Measurements from ENCODE around the gene IRF4.

The IRF4 gene

DNA sequence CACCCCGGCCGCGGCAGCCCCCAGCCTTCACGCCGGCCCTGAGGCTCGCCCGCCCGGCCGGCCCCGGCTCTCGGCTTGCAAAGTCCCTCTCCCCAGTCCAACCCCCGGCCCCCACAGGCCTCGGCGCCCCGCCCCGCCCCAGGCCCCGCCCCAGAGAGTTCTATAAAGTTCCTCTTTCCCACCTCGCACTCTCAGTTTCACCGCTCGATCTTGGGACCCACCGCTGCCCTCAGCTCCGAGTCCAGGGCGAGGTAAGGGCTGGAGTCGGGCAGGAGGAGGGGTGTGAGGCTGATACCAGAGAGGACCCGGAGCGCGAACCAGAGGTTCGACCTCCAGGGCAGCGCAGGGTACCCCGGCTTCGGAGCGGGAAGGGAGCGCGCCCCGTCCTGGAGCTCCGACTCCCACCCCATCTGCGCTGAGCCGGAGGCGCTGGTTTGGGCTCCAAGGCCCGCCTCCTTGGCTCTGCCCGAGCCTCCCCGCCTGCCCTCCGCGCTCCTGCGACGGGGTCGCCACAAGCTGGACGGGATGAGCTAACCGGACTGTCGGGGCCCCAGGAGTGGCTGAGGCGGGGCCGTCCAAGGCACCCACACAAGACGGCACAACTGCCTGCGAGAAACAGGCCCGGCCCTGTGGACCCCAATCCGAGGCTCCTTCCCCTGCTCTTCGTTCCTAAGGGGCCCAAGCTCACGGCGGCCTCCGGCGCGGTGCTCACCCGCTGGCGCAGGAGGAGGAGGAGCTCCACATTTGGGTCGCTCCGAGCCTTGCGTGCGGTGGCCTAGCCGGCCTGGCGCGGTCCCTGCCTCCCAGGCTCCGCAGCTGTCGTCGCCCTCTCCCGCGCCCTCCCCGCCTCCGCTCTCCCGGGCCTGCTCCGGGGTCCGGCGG, at the start of gene IRF4:
TSS of gene IRF4 (plus strand) at position 194 of the 882 bp plus-strand sequence. CDS start 1,401 bp downstream, outside the sequence.
- DNase-seq (ENCODE audit: low spot score), result peak; percentile 56

DNA sequence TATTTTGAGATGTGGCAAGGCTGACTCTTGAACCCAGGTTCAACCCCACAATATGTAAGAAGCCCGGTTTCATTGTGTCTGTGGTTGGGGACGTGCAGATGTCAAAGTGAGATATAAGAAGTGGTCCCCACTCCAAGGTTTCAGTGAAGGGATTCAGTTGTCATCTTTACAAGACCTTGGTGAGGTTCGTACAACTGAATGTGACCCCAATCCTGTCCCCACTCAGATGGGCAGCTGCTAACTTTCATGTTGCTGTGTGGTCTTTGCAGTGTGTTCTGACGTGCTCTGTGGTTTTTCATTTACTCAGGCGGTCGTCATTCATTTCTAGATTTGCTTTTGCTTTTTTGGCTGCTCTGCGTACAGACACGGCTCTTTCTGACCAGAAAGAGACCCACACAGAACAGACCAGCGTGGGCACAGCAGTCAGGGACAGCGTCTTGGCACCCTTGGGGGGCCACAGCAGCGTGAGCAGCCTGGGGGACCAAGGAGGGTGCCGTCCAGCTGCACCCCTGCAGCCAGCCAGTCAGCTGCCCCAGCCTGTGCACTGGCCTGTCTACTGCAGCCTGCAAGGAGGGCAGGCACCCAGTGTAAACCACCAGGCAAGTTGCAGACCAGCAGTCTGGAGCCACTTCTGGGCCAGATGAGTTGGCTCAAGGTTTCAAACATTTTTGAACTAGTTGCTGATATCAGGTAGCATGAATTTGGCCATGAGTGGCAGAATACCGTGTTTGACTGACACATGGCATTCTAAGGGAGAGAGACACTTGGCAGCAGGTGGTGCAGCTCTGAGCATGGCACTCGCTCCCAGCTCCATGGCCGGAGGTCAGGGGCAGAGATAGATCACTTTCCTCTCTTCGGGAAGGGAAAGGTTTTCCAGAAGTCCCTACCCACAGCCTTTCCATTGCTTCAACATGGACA, 49.4 kb upstream of the IRF4 start:
- DNase-seq (ENCODE audit: low spot score), result no peak

DNA sequence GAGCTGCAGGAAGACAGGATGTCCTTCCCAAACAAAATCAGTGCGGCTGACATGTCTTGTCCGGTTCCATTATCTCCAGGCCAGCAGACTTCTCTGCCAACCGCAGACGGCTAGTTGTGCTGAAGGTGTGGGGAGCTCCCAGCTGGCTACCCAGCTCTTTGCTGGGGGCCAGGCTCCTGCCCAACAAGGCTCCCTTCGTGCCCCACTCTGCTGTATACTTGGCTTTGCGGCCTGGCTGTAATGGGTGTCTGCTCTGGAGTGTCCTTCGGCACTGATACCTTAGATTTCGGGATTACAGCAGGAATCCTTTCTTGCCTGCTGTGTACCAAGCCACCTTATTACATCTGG, 48.7 kb upstream of the IRF4 start:
- DNase-seq (ENCODE audit: low spot score), result no peak

DNA sequence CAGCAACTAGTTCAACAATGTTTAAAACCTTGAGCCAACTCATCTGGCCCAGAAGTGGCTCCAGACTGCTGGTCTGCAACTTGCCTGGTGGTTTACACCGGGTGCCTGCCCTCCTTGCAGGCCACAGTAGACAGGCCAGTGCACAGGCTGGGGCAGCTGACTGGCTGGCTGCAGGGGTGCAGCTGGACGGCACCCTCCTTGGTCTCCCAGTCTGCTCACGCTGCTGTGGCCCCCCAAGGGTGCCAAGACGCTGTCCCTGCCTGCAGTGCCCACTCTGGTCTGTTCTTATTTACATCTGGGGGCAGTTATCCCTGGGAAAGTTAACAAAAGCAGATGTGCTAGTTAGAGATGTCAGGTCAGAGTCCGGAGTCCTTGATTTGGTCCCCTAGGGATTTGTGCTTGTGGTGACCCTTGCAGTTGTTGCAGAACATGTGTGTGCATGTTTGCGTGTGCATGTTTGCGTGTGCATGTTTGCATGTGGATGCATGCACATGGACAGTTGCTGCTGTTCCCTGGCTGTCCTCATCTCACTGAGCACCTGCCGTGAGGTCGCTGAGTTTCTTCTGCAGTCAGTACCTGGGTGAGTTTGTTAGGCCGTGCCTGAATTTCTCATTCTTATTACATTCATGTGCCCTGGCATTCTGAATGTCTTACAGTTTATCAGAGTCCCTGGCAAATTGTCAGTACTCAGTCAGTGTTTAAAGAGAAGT, 48.2 kb upstream of the IRF4 start:
- no peak for DNase-seq (ENCODE audit: low spot score)

DNA sequence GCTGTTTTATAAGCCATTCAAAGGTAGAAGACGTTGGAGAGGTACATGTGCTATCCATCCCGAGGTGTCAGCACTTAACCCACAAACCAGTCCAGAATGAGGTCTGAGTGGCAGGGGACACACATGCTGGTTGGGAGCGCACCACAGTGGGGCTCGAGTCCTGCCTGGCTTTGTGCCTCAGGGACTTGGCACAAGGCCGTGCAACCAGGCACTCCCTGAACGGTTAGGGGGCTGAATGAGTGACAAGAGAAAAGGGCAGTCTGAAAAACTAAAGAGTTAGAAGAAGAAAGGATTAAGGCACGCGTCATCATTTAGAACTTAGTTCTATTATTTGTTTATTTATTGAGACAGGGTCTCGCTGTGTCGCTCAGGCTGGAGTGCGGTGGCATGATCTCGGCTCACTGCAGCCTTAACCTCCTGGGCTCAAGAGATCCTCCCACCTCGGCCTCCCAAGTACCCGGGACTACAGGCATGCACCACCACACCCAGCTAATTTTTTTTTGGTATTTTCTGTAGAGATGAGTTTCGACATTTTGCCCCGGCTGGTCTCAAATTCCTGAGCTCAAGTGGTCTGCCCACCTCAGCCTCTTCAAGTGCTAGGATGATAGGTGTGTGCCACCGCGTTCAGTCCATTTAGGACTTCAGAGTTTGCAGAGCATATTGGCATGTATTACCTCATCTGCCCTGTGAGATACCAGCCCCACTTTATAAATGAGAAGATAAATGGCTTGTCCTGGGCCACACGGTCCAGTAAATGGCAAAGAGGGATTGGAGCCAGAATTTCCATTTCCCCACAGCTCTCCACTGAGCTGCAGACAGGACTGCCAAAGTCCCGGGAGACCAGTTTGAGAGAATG, 47.4 kb upstream of the IRF4 start:
- DNase-seq (ENCODE audit: low spot score), result no peak

DNA sequence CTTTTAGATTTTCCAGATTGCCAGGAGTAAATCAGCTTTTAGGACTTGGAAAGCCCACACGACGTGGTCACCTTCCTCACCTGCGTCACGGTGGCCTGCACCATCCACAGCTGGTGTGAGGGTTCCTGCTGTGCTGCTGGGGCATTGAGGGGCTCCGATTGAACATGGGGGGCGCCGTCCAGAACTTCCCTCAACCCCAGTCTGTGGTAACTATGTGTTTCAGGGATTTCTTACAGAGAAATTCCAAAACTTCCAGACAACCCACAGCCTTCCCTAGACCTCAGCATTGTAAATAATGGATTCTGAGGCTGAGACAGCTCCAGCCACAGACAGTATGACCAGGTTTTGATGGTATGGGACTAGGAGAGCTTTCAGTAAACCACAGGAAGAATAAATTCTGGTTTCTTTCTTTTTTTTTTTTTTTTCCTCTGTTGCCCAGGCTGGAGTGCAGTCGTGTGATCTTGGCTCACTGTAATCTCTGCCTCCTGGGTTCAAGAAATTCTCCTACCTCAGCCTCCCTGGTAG, 46.7 kb upstream of the IRF4 start:
- DNase-seq (ENCODE audit: low spot score), result no peak

DNA sequence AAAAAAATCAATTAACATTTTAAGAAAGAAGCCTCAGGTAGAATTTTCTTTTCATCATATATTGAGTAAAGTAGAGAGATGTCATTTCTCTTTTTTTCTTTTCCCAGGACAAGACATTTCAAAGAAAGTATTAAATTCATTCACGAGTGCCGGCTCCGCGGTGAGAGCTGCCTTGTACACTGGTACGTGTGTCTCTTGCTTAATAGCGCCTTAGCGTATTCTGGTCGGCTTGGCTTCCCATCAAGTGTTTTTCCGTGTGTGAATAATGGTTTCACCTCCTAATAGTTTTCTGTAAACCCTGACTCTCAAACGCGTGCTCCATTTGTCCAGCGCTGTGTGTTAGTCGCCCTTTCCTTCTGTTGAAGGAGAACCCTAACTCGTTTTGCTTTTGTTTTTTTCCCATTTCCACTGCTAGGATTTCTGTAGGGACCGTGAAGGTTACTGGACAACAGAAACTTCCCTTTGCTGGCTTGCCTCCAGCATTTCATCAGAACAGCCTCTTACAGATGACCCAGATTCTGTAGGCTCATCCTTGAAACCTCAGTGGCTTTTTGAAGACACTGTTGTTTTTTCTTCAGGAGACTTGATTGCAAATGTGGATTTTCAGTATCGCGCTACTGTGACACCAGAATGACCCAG, 45.7 kb upstream of the IRF4 start:
- no peak for DNase-seq (ENCODE audit: low spot score)

DNA sequence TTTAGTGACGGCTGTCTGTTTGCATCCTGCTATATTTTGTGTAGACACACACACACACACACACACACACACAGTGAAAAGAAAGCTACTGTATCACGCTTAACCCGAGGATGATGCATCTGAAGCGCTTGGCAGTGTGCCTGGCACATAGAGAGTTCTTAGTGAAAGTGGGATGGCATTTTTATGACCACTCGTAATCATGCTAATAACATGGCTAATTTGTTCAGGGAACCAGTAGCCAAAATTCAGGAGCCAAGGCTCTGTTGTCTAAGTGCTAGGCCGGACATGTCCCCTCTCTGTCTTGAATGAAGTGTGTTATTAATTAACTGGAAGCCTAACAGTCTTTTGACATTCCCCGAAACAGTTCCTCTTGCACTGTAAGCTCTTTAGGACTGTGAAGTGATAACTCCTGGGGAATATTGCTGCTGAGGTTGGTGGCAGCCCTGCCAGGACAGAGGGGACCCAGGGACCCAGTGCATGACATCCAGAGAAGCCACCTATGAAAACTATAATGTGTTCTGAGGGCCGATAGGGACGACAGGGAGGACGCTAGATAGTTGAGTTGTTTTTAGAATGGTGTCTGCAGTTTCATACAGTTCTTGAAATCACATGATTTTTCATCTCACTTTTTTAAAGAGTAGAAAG, 45.0 kb upstream of the IRF4 start:
- no peak for DNase-seq (ENCODE audit: low spot score)

DNA sequence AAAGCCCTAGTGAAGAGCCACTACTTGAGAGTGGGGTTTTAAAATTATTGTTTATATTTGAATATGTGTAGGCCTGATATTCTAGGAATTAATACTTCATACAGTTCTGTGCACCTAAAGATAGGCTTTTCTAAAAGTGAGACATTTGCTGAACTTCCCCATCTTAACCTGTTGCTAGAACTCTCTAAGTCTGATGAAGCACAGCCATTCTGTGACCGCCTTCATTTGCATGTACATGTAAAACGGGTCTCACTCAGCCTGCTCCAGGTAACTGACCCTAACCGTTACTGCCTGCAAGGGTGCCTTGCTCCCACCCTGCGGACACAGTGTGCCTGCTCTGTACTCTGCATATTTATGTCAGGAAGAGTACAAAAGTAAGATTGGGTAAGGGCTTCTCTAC, 44.3 kb upstream of the IRF4 start:
- no peak for DNase-seq (ENCODE audit: low spot score)

DNA sequence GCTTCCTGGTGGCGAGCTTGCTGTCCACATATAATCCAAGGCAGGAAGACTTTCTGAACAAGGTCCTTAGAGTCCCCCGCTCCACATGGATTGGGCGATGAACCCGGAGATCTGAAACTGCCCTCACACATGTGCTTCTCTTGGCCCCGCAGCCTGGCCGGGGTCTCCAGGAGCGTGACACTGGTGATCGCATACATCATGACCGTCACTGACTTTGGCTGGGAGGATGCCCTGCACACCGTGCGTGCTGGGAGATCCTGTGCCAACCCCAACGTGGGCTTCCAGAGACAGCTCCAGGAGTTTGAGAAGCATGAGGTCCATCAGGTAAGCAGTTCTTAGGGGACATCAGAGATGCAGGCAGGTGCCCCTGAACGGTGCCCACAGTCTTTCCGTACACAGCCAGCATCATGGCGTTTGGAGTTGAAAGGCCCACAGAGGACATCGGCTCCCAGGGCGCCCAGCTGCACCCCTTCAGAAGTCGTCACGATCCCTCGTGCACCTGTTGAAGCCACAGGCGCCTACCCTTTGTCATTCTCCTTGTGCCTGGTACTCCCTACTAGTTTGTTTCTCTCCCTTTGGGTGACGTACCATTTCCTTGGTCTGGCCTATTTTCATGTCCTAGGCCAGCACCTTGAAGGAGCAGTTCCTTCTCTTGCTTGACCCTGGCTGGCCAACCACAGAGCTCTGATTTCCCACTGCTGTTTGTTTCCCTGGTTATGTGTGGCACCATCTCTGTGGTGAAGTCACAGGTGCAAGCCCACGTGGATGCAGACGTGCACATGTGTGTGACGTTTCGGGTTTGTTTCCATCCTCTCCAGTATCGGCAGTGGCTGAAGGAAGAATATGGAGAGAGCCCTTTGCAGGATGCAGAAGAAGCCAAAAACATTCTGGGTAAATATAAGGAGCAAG, 43.3 kb upstream of the IRF4 start:
- DNase-seq (ENCODE audit: low spot score), result no peak

DNA sequence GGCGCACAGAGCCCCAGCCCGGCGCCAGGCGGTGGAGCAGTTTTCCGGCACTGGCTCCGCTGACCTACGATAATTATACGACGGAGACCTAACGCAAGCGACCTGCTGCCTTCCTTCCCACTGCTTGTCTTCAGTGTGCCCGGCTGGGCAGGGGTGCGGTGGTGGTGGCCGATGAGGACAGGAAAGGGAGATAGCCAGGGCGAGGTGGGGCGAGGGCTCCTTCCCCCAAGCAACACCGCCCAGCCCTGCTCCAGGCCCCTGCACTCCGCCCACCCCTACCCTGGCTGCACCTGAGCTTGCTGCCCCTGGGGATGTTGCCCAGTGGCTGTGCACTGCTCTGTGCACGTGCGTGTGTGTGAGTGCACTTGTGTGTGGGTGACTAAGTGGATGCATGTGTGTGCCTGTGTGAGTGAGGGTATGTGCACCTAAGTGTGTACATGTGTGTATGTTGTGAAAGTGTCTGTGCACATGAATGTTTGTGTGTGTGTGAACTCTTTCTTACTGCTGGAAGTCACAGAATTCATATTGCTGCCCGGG, 42.6 kb upstream of the IRF4 start:
- no peak for DNase-seq (ENCODE audit: low spot score)

DNA sequence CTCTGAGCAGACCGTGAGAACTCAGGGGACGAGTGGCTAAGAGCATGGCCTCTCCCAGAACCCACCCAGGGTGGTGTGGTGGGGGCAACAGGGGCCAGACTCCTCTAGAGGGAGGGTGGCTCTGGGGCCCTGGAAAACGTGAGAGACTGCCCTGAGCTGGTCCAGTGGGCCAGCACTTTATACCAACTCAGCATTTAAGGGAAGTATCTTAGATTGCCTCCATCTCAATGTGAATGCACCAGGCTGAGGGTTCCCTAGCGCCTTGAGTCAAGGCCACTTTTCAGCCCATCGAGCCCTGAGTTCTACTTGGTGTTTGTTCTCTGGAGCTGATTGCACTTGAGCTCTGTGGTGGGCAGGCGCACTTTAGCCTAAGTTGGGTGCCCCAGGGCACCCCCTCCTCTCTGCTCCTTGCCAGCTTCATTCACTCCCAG, 42.0 kb upstream of the IRF4 start:
- DNase-seq (ENCODE audit: low spot score), result no peak

DNA sequence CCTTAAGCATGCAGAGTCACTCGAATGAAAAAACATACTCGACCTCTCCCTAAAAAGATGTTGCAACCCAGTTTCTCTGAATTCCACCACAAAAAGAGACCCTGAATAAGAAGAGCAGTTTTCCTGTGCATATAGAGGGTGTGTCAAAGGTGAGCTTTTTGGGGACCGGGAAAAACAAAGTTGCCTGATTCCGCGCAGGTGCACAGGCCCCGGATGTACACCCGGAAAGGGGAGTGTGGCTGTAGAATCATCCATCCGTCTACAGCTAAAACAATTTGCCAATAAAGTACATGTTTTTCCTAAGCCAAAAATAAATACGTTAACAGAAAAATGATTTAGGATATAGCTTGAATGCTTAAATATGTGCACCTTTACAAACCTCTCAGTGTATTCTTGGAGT, 41.2 kb upstream of the IRF4 start:
- no peak for DNase-seq (ENCODE audit: low spot score)

DNA sequence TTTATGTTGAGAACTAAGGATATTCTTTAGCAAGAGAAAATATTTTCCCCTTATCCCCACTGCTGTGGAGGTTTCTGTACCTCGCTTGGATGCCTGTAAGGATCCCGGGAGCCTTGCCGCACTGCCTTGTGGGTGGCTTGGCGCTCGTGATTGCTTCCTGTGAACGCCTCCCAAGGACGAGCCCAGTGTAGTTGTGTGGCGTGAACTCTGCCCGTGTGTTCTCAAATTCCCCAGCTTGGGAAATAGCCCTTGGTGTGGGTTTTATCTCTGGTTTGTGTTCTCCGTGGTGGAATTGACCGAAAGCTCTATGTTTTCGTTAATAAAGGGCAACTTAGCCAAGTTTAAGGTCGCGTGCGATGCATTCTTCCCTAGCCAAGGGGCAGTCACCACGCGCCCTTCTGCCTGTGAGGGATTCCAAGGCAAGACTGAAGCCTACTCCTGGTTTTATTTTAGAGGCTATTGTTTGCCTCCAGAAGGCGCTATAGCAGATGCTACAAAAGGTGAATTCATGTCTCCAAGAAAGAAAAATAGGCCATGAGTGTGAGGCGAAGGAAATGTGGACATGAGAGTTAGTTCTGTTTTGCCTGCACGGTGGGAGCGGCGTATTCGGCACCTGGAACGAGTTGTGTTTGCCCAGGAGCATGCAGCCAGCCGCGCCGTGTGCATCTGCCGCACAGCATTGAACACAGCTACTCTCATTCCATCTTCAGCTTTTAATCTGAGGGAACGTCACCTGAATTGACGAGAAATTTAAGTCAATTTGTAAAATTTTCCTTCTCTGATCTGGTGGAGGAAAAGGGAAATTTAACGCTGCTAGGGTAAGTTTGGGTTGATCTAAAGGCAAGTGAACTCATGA, 40.3 kb upstream of the IRF4 start:
- DNase-seq (ENCODE audit: low spot score), result no peak

DNA sequence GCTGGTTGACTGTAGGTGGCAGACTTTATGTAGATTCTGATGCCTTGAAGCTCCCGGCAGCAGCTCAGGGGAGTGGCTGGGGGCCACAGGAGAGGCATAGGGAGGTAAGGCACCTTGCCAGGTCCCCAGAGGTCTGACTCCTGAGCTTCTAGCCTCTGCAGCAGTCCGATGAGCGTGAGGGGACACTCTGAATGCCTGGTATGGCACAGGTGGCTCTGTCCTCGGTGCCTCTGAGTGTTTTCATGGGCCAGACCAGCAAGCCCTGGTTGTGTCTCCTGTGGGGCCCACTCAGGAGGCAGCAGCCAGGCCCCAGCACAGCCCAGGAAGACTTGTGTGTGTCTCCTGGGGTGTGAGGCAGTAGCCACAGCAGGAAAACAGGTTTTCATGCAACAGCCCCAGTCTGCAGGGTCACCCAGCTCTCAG, 39.7 kb upstream of the IRF4 start:
- DNase-seq (ENCODE audit: low spot score), result no peak

DNA sequence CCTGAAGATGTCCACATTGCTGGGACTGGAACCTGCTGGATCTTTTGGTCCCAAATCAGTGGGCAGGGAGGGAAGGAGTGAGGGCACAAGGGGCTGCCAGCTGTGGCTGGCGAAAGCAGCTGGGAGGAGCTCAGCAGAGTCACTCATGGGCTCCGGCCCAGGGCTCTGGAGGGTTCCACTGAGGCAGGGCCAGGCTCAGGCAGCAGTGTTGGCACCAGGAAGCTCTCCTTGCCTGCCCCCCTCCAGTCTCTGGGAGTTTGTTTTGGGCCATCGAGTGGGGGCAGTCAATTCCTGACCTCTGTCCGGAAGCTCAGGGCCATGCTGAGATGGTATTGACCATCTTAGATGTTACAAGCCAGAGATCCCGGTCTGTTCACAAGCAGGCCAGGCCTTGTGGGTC, 39.1 kb upstream of the IRF4 start:
- DNase-seq (ENCODE audit: low spot score), result no peak

DNA sequence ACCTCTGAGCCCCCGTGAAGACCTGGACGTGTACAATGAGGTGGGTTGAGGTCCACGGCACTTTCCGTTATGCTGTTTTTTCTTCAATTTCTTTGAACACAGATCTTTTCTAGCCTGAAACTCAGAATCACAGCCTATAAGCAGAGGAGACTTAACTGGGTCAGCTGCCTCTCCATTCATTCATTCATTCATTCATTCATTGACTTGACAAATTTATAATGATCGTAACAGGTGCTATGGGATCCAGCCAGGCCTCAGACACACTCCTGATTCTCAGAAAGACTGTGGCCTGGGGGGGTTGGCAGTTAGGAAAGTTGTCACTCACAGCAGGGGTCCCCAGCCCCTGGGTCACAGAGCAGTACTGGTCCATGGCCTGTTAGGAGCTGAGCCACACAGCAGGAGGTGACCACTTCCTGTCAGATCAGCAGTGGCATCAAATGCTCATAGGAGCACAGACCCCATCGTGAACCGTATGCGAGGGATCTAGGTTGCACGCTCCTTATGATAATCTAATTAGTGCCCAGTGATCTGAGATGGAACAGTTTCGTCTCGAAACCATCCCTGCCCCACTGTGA, 38.6 kb upstream of the IRF4 start:
- no peak for DNase-seq (ENCODE audit: low spot score)

All from CD4-positive, alpha-beta T cell treated with Interleukin-6 at 100 ng/mL for 8 hours (primary cell).